ENCODE data around the gene MRPL14. TPM values are rescaled to one million over a fixed set of nuclear protein-coding genes. Genes with fewer than 3 reads are reported as not detected.
A peak's percentile ranks its signal among the peaks of the same experiment; 100 is the strongest.

Gene MRPL14
- total and polyA plus RNA-seq, 4 donors, result 34.6 to 118 (median 40.9) TPM

- no peak for TF ChIP-seq REST (IDR thresholded peaks at IDR 0.05)
These were observed 21.1 kb upstream of the MRPL14 start (continued) for GRCh38 chr6:44148306-44148705.

- Histone ChIP-seq H3K27me3 (ENCODE audit: control insufficient read depth in 4 of 4, insufficient read depth in 4 of 4, low read length in 3 of 4) (peaks cover 0 to 2% (median 0%) of the 10 kb centered on the region in 4 donors), H3K9me3 (ENCODE audit: control insufficient read depth in 4 of 4, low read length in 3 of 4) (no peaks in the 10 kb centered on the region), H3K36me3 (ENCODE audit: control insufficient read depth in 4 of 4, insufficient read depth in 3 of 4, low read depth in 1 of 4, low read length in 3 of 4) (peaks cover 14 to 45% (median 29%) of the 10 kb centered on the region in 4 donors), H3K4me3 (ENCODE audit: low read depth in 1 of 3, low read length in 3 of 3) (no peak overlapping the region), H3K9ac (ENCODE audit: low read depth in 1 of 2, low read length in 2 of 2) (no peak overlapping the region), H3K27ac (ENCODE audit: low read depth in 1 of 2, low read length in 2 of 2) (no peak overlapping the region), H3K4me1 (ENCODE audit: control insufficient read depth in 4 of 4, insufficient read depth in 4 of 4, low read length in 3 of 4) (peaks cover 7 to 23% (median 12%) of the 10 kb centered on the region in 4 donors)
- 98% methylated on average over 7 of the region's 7 CpGs for whole genome bisulfite sequencing
- DNase-seq (ENCODE audit: low spot score), result peak; percentile 27
- no peak for TF ChIP-seq FOXA1 (IDR thresholded peaks at IDR 0.05)
- TF ChIP-seq SP1 (IDR thresholded peaks at IDR 0.05), result no peak
- TF ChIP-seq CTCF (IDR thresholded peaks at IDR 0.05; ENCODE audit: low read depth, low read length, missing input control), result no peak
- TF ChIP-seq REST (IDR thresholded peaks at IDR 0.05), result no peak
- no peak for TF ChIP-seq EGR1 (IDR thresholded peaks at IDR 0.05; ENCODE audit: low read depth in 2 of 2)
- no peak for TF ChIP-seq RAD21 (IDR thresholded peaks at IDR 0.05)
- no peak for TF ChIP-seq YY1 (IDR thresholded peaks at IDR 0.05)
- no peak for TF ChIP-seq ATF3 (IDR thresholded peaks at IDR 0.05)
- TF ChIP-seq GABPA (IDR thresholded peaks at IDR 0.05 in 1 of 2, conservative IDR thresholded peaks at IDR 0.05 in 1 of 2), result no peak
- TF ChIP-seq JUND (IDR thresholded peaks at IDR 0.05), result no peak
- TF ChIP-seq FOXA2 (IDR thresholded peaks at IDR 0.05), result no peak
These were observed 20.0 kb upstream of the MRPL14 start for GRCh38 chr6:44147256-44147655.

Data from liver (tissue), 9 donors.